ENCODE data around the gene EOLA1. TPM values are rescaled to one million over a fixed set of nuclear protein-coding genes. Genes with fewer than 3 reads are reported as not detected.
"Not testable (repeated sequence)": the region's sequence is repeated elsewhere in the genome, so short reads cannot be mapped to it uniquely, and the experiment has no call there.

EOLA1 gene
- total RNA-seq, 1 experiment from 2014 or later: 7.9 TPM

DNA sequence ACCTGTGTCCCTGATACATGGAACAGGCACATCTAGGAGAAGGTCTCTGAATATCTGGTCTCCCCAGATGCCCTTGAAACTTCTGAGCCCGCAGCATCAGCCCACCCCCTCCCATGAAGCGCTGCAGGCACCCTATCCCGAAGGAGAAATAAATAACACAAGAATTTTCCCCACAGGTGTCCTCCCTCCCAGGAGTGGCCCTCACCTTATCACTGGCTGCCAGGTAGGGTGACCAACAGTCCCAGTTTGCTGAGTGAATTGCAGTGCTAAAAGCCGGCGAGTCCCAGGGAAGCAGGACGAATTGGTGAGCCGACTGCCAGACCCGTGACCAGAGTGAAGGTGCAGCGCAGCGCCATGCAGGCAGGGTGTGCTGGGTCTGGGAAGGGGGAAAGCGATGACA, 6.8 kb upstream of the EOLA1 start:
- H3K27me3 ChIP-seq (ENCODE audit: insufficient read depth, low read length); H3K27ac ChIP-seq (ENCODE audit: insufficient read length, low read depth, low read length); H3K79me1 ChIP-seq (ENCODE audit: insufficient read depth, low read depth, low read length, poor library complexity, severe bottlenecking); H3K4me1 ChIP-seq (ENCODE audit: insufficient read depth, low read length); H3K9ac ChIP-seq (ENCODE audit: extremely low read depth, insufficient read length, low read length); H2BK12ac ChIP-seq (ENCODE audit: insufficient read length, low read depth, low read length); H4K91ac ChIP-seq (ENCODE audit: insufficient read length, low read depth, low read length); DNase-seq; H2AK5ac ChIP-seq (ENCODE audit: insufficient read length, low read length); H2BK5ac ChIP-seq (ENCODE audit: insufficient read length, low read length); H3K23ac ChIP-seq (ENCODE audit: insufficient read length, low read depth, low read length); H2BK120ac ChIP-seq (ENCODE audit: low read depth, low read length, poor library complexity, severe bottlenecking); H3K27ac Mint-ChIP-seq; H3K14ac ChIP-seq (ENCODE audit: insufficient read depth, low read length); H2BK20ac ChIP-seq (ENCODE audit: low read depth, low read length, poor library complexity, severe bottlenecking); H3K4ac ChIP-seq (ENCODE audit: low read depth, low read length); H3K56ac ChIP-seq (ENCODE audit: insufficient read length, low read depth, low read length); H4K8ac ChIP-seq (replicated peaks; ENCODE audit: insufficient read length, low read depth, low read length); H3K4me3 Mint-ChIP-seq; H2BK15ac ChIP-seq (ENCODE audit: low read depth, low read length); H4K5ac ChIP-seq (ENCODE audit: insufficient read length, low read depth, low read length); H3K23me2 ChIP-seq (ENCODE audit: insufficient read length, low read depth, low read length, poor library complexity, severe bottlenecking); H2AFZ ChIP-seq (ENCODE audit: low read length); H3K18ac ChIP-seq (ENCODE audit: insufficient read length, low read depth, low read length); H3T11ph ChIP-seq (ENCODE audit: low read length); H4K20me1 ChIP-seq (ENCODE audit: control insufficient read depth, insufficient read depth, insufficient read length); H3K79me2 ChIP-seq (ENCODE audit: insufficient read depth, low read length); H3K27me3 Mint-ChIP-seq (ENCODE audit: low read depth); H3K4me2 ChIP-seq (ENCODE audit: insufficient read depth, insufficient read length, low read length): not testable (repeated sequence)
- WGBS (ENCODE audit: extremely low coverage, insufficient read length, low lambda C conversion rate): no CpG with 5 or more reads among the region's 11 CpGs
- Mint-ChIP-seq H3K36me3 (ENCODE audit: insufficient read depth in 1 of 3, low read depth in 3 of 3) (peaks cover 3 to 13% (median 11%) of the 10 kb centered on the region in 3 experiments; a peak in 6 of 7 replicates), H3K4me1 (peaks cover 0 to 17% of the 10 kb centered on the region in 2 experiments; a peak in 2 of 4 replicates), H3K9me3 (peaks cover 58 to 64% of the 10 kb centered on the region in 2 experiments)
- peaks cover 15% of the 10 kb centered on the region for H3K9me3 ChIP-seq (ENCODE audit: control insufficient read depth, low read depth, low read length)

DNA sequence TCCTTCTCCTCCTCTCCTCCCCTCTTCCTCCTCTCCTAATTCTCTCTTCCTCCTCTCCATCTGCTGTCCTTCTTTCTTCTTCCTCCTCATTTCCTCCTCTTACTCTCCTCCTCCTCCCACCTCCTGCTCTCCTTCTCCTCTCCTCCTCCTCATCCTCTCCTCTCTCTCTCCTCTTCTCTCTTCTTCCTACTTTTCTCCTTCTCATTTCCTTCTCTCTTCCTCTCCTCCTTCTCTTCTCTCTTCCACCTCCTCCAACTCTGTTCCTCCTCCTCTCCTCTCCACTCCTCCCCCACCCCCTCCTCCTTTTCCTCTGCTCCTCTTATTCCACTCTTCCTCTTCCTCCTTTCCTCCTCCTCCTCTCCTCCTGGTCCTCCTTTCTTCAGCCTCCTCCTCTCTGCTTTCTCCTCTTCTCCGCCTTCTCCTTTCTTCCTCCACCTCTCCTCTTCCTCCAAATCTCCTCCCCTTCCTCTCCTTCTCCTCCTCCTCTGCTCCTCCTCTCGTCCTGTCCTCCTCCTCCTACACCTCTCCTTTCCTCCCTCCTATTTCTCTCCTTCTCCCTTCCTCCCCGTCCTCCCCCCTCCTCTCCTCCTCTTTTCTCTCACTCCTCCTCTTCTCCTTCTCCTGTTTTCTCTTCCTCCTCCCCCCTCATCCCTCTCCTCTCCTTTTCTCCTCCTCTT, 5.7 kb upstream of the EOLA1 start:
- not testable (repeated sequence) for H4K20me1 ChIP-seq (ENCODE audit: control insufficient read depth, insufficient read depth, insufficient read length); H2BK5ac ChIP-seq (ENCODE audit: insufficient read length, low read length); H3K4me3 Mint-ChIP-seq; H4K8ac ChIP-seq (replicated peaks; ENCODE audit: insufficient read length, low read depth, low read length); H3K9ac ChIP-seq (ENCODE audit: extremely low read depth, insufficient read length, low read length); H4K5ac ChIP-seq (ENCODE audit: insufficient read length, low read depth, low read length); H3K79me2 ChIP-seq (ENCODE audit: insufficient read depth, low read length); H3K4me1 ChIP-seq (ENCODE audit: insufficient read depth, low read length); DNase-seq; H3K14ac ChIP-seq (ENCODE audit: insufficient read depth, low read length); H2BK15ac ChIP-seq (ENCODE audit: low read depth, low read length); H3K23ac ChIP-seq (ENCODE audit: insufficient read length, low read depth, low read length); H3K27me3 ChIP-seq (ENCODE audit: insufficient read depth, low read length); H3T11ph ChIP-seq (ENCODE audit: low read length); H3K4me2 ChIP-seq (ENCODE audit: insufficient read depth, insufficient read length, low read length); H2BK12ac ChIP-seq (ENCODE audit: insufficient read length, low read depth, low read length); H3K56ac ChIP-seq (ENCODE audit: insufficient read length, low read depth, low read length); H4K91ac ChIP-seq (ENCODE audit: insufficient read length, low read depth, low read length); H3K27ac ChIP-seq (ENCODE audit: insufficient read length, low read depth, low read length); H3K27me3 Mint-ChIP-seq (ENCODE audit: low read depth); H2BK120ac ChIP-seq (ENCODE audit: low read depth, low read length, poor library complexity, severe bottlenecking); H3K27ac Mint-ChIP-seq; H3K18ac ChIP-seq (ENCODE audit: insufficient read length, low read depth, low read length); H2BK20ac ChIP-seq (ENCODE audit: low read depth, low read length, poor library complexity, severe bottlenecking); H2AK5ac ChIP-seq (ENCODE audit: insufficient read length, low read length); H3K79me1 ChIP-seq (ENCODE audit: insufficient read depth, low read depth, low read length, poor library complexity, severe bottlenecking); H3K4ac ChIP-seq (ENCODE audit: low read depth, low read length); H2AFZ ChIP-seq (ENCODE audit: low read length); H3K23me2 ChIP-seq (ENCODE audit: insufficient read length, low read depth, low read length, poor library complexity, severe bottlenecking)
- peaks cover 3 to 13% (median 7%) of the 10 kb centered on the region in 3 experiments; a peak in 6 of 7 replicates for H3K36me3 Mint-ChIP-seq (ENCODE audit: insufficient read depth in 1 of 3, low read depth in 3 of 3)
- H3K9me3 Mint-ChIP-seq: peaks cover 52 to 61% of the 10 kb centered on the region in 2 experiments
- WGBS (ENCODE audit: extremely low coverage, insufficient read length, low lambda C conversion rate): 100% methylated on average over 2 of the region's 3 CpGs
- H3K4me1 Mint-ChIP-seq: peaks cover 0 to 17% of the 10 kb centered on the region in 2 experiments; a peak in 2 of 4 replicates
- H3K9me3 ChIP-seq (ENCODE audit: control insufficient read depth, low read depth, low read length): peaks cover 15% of the 10 kb centered on the region

Measured in H9 (cell line).